ENCODE results near the gene CACNA1B. TPM values are rescaled to one million over a fixed set of nuclear protein-coding genes. Genes with fewer than 3 reads are reported as not detected.

The CACNA1B gene
- total and polyA plus RNA-seq, 4 donors: 0.01 to 0.20 (median 0.09) TPM; not detected in 1

GRCh38 chr9:137876781-137877386 is 698 bp upstream of the CACNA1B start:
- ATAC-seq (ENCODE audit: insufficient read depth, low FRiP score) (no peak), DNase-seq (no peak)
- Histone ChIP-seq H3K27me3 (ENCODE audit: control insufficient read depth in 3 of 3, insufficient read depth in 3 of 3, low read length in 2 of 3) (peaks cover 11 to 23% (median 17%) of the 10 kb centered on the region in 3 donors), H3K9ac (ENCODE audit: insufficient read depth in 1 of 2, low read length in 2 of 2) (no peak overlapping the region), H3K4me1 (ENCODE audit: control insufficient read depth in 5 of 5, insufficient read depth in 5 of 5, low read length in 5 of 5) (peaks cover 0 to 9% (median 0%) of the 10 kb centered on the region in 5 donors), H3K9me3 (ENCODE audit: control insufficient read depth in 4 of 4, insufficient read depth in 3 of 4, low read length in 3 of 4) (peaks cover 0 to 17% (median 0%) of the 10 kb centered on the region in 4 donors), H3K36me3 (ENCODE audit: control insufficient read depth in 4 of 4, insufficient read depth in 4 of 4, low read length in 4 of 4) (no peaks in the 10 kb centered on the region), H3K27ac (ENCODE audit: low read depth in 1 of 2, low read length in 1 of 2) (no peak overlapping the region), H3K4me3 (no peak overlapping the region)
- 50 to 63% methylated on average over 46 to 47 of the region's 47 CpGs for WGBS, 2 donors
- no peak for TF ChIP-seq CTCF (IDR thresholded peaks at IDR 0.05; ENCODE audit: control extremely low read depth, extremely low read depth)

GRCh38 chr9:137878146-137878941 is 762 bp downstream of the CACNA1B start:
- no peak overlapping the region for H3K4me3 ChIP-seq
- no peaks in the 10 kb centered on the region for H3K36me3 ChIP-seq (ENCODE audit: control insufficient read depth in 4 of 4, insufficient read depth in 4 of 4, low read length in 4 of 4)
- H3K9ac ChIP-seq (ENCODE audit: insufficient read depth in 1 of 2, low read length in 2 of 2): no peak overlapping the region
- peaks cover 11 to 23% (median 17%) of the 10 kb centered on the region in 3 donors for H3K27me3 ChIP-seq (ENCODE audit: control insufficient read depth in 3 of 3, insufficient read depth in 3 of 3, low read length in 2 of 3)
- H3K9me3 ChIP-seq (ENCODE audit: control insufficient read depth in 4 of 4, insufficient read depth in 3 of 4, low read length in 3 of 4): peaks cover 0 to 17% (median 0%) of the 10 kb centered on the region in 4 donors
- DNase-seq (peak; percentile 59 to 74 (median 73)), ATAC-seq (ENCODE audit: insufficient read depth, low FRiP score) (no peak)
- TF ChIP-seq CTCF (IDR thresholded peaks at IDR 0.05; ENCODE audit: control extremely low read depth, extremely low read depth): no peak
- no peak overlapping the region for H3K27ac ChIP-seq (ENCODE audit: low read depth in 1 of 2, low read length in 1 of 2)
- 1 to 3% methylated on average over 56 to 101 of the region's 101 CpGs for WGBS, 2 donors
- peaks cover 0 to 9% (median 0%) of the 10 kb centered on the region in 5 donors for H3K4me1 ChIP-seq (ENCODE audit: control insufficient read depth in 5 of 5, insufficient read depth in 5 of 5, low read length in 5 of 5)

- Histone ChIP-seq H3K4me3 (no peak overlapping the region), H3K27ac (ENCODE audit: low read depth in 1 of 2, low read length in 1 of 2) (no peak overlapping the region), H3K9ac (ENCODE audit: insufficient read depth in 1 of 2, low read length in 2 of 2) (no peak overlapping the region), H3K4me1 (ENCODE audit: control insufficient read depth in 5 of 5, insufficient read depth in 5 of 5, low read length in 5 of 5) (peaks cover 0 to 9% (median 0%) of the 10 kb centered on the region in 5 donors), H3K9me3 (ENCODE audit: control insufficient read depth in 4 of 4, insufficient read depth in 3 of 4, low read length in 3 of 4) (peaks cover 0 to 17% (median 0%) of the 10 kb centered on the region in 4 donors), H3K36me3 (ENCODE audit: control insufficient read depth in 4 of 4, insufficient read depth in 4 of 4, low read length in 4 of 4) (no peaks in the 10 kb centered on the region), H3K27me3 (ENCODE audit: control insufficient read depth in 3 of 3, insufficient read depth in 3 of 3, low read length in 2 of 3) (peaks cover 11 to 20% (median 17%) of the 10 kb centered on the region in 3 donors)
- ATAC-seq (ENCODE audit: insufficient read depth, low FRiP score) (no peak), DNase-seq (no peak)
- no peak for TF ChIP-seq CTCF (IDR thresholded peaks at IDR 0.05; ENCODE audit: control extremely low read depth, extremely low read depth)
- 81 to 84% methylated on average over 19 to 20 of the region's 20 CpGs for WGBS, 2 donors
These were observed 1.5 kb downstream of the CACNA1B start for GRCh38 chr9:137879052-137879451.

Measured in lung (tissue), 12 donors.